CD4-positive, alpha-beta T cell treated with Interleukin-15 for 1 hour (primary cell): ENCODE data around the gene KRTAP20-1.

Experiments used
- DNase-seq: peaks from one replicate; pipeline ENCODE4 v3.0.0-alpha.2; 2020

Gene KRTAP20-1

DNA sequence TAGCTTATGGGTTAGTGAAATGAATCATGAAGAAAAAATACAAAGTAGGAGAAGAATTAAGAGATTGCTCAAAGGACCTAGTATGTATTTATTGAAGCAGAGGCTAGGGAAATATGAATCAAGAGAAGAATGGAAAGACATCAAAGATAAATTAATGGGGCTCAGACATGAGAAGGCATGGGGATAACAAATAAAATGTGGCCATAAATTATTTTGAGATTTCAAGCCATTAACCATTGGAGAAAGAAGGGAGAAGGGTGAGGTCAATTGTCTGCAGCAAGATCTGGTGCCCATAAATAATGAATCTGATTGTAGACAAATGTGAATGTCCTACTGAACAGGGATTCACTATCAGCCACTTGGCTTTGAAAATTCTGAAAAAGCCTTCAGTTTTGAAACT is 36.7 kb downstream of the KRTAP20-1 start:
- no peak for DNase-seq
